GM19239 (cell line): ENCODE results near the gene GAS6.
"Not testable (repeated sequence)": the region's sequence is repeated elsewhere in the genome, so short reads cannot be mapped to it uniquely, and the experiment has no call there.

Experiments used
- DNase-seq: peaks from one replicate; pipeline ENCODE4 v3.0.0; 2011; ENCODE audit warnings: low spot score; ENCODE audit not compliant: insufficient read length
- FAIRE-seq: peaks from 2 replicates; lab custom pipeline; 2011; peaks lifted over from hg19 to GRCh38; lab: Jason Lieb, UNC

GAS6 gene

DNA sequence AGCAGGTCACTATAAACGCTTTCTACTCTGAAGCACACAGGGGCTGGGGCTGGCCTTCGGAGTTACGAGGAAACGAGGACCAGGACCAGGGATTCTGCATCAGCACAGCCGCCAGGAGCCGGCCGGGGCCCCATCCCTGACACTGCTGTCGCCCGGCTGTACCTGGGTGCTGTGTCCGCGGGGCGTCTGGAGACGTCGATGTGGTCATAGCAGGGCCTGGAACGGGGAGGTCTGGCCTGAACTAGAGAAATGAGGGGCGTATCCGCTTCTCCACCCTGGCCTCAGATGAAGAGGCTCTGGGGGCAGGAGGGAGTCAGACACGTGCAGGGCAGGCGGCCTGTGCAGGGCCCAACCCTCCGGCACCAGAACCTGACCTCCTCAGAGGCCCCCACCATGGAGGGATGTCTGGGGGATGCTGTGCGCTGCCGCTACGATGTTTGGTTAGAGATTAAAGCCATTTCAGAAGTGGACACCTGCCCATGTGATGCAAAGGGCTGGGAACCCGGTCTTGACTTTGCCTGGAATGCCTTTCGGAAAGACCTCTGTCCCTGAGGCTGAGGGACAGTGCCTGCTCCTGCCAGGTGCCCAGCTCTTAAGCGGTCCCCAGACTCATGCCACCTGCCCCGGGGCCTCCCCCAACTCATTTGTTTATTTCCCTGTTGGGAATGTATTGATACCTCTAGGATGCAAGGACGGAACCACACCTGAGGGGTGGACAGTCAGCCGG is 21.4 kb downstream of the GAS6 start:
- DNase-seq (no peak), FAIRE-seq (no peak)

GRCh38 chr13:113841353-113841650 is 22.6 kb downstream of the GAS6 start:
- FAIRE-seq, result no peak
- DNase-seq, result no peak

DNA sequence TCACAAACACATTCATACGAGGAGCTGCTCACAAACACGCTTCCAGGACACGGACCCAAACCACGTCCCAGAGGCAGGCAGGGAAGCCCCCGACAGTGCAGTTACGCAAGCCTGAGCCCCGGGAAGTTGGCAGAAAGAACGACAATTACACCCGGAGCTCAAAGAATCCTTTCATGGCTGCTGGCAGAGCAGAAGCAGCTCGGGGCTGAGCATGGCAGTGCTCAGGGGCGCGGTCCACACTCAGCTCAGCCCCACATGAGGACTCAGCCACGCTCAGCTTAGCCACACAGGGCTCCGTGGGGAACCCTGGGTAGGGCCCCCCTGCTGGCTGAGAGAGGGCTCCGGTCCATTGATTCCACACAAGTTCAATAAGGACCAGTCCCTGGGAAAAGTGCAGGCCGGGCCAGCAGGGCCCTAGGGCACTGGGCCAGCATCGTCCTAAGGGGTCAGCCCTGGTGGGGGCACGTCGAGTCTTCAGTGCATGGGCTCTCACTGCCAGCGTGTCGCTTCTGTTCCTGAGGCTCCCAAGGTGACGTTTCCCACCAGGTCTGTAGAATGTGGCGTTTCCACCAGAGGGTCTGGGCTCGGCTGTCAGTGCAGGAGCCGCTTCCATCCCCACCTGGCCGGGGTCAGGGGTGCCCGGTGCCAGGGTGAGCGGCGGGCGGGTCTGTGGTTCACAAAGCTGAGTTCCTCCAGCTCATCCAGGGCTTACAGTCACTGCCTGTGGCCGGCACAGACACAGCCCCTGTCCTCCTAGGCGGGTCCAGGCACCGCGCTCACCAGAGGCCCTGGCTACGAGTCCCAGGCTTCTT is 23.1 kb downstream of the GAS6 start:
- FAIRE-seq, result no peak
- DNase-seq, result no peak

GRCh38 chr13:113839536-113840204 is 24.2 kb downstream of the GAS6 start:
- FAIRE-seq, result no peak
- DNase-seq, result no peak

- FAIRE-seq, result no peak
Observed at GRCh38 chr13:113838711-113839201, 25.1 kb downstream of the GAS6 start.

GRCh38 chr13:113837560-113838355 is 26.1 kb downstream of the GAS6 start:
- FAIRE-seq (no peak), DNase-seq (no peak)

More at GRCh38 chr13:113838711-113839201, 25.1 kb downstream of the GAS6 start:
- DNase-seq, result no peak

GRCh38 chr13:113836768-113837559 is 26.9 kb downstream of the GAS6 start:
- no peak for DNase-seq
- FAIRE-seq, result no peak

- DNase-seq (no peak), FAIRE-seq (no peak)
Observed at GRCh38 chr13:113835461-113836270, 28.2 kb downstream of the GAS6 start.

DNA sequence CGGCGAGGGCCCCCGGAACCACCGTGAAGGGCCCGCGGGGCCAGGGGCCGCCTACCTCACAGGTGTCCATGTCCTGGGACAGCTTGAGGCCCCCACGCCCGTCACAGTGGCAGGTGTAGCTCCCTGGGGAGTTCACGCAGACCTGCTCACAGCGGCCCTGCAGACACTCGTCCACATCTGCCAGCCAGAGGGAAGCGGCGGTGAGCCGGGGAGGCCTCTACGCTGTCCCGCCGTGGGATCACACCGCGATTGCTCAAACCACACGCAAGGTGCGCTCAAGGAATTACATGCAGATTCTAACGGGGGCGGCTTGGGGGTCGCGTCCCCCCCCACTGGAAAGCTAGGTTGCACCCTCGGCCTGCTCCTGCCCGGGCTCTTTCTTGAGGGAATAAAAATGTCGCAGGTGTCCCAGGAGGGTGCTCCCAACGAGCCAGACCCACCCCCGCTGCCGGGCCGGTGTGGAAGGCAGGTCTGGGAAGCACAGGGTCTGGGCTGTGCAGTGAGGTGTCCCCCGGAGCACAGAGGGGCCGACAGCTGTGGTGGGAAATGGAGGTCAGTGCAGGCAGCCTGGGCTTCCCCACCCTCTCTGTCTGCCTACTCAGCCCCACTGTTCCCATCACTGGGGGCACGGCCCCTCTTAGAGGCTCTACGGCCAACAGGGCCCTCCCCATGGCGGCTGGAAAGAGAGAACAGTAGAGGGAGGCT is 29.2 kb downstream of the GAS6 start:
- no peak for FAIRE-seq
- no peak for DNase-seq

- not testable (repeated sequence) for FAIRE-seq, DNase-seq
Observed at GRCh38 chr13:113834006-113834405, 29.9 kb downstream of the GAS6 start.

- FAIRE-seq (no peak), DNase-seq (no peak)
Observed at GRCh38 chr13:113833111-113833830, 30.6 kb downstream of the GAS6 start.

GRCh38 chr13:113832631-113833030 is 31.2 kb downstream of the GAS6 start:
- no peak for DNase-seq
- FAIRE-seq, result no peak

- FAIRE-seq (no peak), DNase-seq (no peak)
Observed at GRCh38 chr13:113832205-113832604, 31.7 kb downstream of the GAS6 start.

GRCh38 chr13:113831061-113831460 is 32.8 kb downstream of the GAS6 start:
- FAIRE-seq, result no peak

DNA sequence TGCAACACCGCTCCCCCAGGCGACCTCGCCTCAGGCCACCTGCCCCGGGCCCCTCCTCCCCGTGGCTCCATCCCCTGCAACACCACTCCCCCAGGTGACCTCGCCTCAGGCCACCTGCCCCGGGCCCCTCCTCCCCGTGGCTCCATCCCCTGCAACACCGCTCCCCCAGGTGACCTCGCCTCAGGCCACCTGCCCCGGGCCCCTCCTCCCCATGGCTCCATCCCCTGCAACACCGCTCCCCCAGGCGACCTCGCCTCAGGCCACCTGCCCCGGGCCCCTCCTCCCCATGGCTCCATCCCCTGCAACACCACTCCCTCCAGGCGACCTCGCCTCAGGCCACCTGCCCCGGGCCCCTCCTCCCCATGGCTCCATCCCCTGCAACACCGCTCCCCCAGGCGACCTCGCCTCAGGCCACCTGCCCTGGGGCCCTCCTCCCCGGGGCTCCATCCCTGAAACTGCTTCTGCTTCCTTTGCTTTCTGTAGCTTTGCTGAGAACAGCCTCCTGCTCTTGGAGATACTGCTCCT is 33.4 kb downstream of the GAS6 start:
- not testable (repeated sequence) for FAIRE-seq

More at GRCh38 chr13:113831061-113831460, 32.8 kb downstream of the GAS6 start:
- no peak for DNase-seq

GRCh38 chr13:113828282-113828825 is 35.5 kb downstream of the GAS6 start:
- DNase-seq (no peak), FAIRE-seq (no peak)

More for the DNA sequence above, 33.4 kb downstream of the GAS6 start:
- not testable (repeated sequence) for DNase-seq

GRCh38 chr13:113827021-113827420 is 36.9 kb downstream of the GAS6 start:
- DNase-seq (no peak), FAIRE-seq (no peak)
